Measurements from ENCODE around the gene SGSH.
"Not testable (repeated sequence)": the region's sequence is repeated elsewhere in the genome, so short reads cannot be mapped to it uniquely, and the experiment has no call there.

SGSH gene

GRCh38 chr17:80261159-80261894 lies 41.2 kb upstream of the SGSH start:
- Histone ChIP-seq H3K36me3 (ENCODE audit: control insufficient read depth, insufficient read depth, low read length) (no peaks in the 10 kb centered on the region; the same call in 1 of the 2 replicates), H3K4me3 (replicated peaks; ENCODE audit: low read depth, low read length) (peak overlapping the region; percentile 84), H3K27me3 (replicated peaks; ENCODE audit: control insufficient read depth, insufficient read depth, low read length) (no peaks in the 10 kb centered on the region)
- DNase-seq (ENCODE audit: extremely low read depth, insufficient read length), result peak; percentile 62
- no peak for TF ChIP-seq CTCF (IDR thresholded peaks at IDR 0.05; ENCODE audit: insufficient read depth, low read length, poor library complexity, severe bottlenecking)

GRCh38 chr17:80260791-80261158 lies 40.6 kb upstream of the SGSH start, which contains the start of gene RNF213:
Gene RNF213, plus strand, starts transcription at chr17:80260852. Its CDS starts 2,830 bp downstream, at chr17:80263682.
- no peaks in the 10 kb centered on the region for H3K27me3 ChIP-seq (replicated peaks; ENCODE audit: control insufficient read depth, insufficient read depth, low read length)
- peak within 1 kb of the TSS; percentile 84 for H3K4me3 ChIP-seq (replicated peaks; ENCODE audit: low read depth, low read length)
- no peaks in the 10 kb centered on the region for H3K36me3 ChIP-seq (ENCODE audit: control insufficient read depth, insufficient read depth, low read length)
- no peak for TF ChIP-seq CTCF (IDR thresholded peaks at IDR 0.05; ENCODE audit: insufficient read depth, low read length, poor library complexity, severe bottlenecking)
- DNase-seq (ENCODE audit: extremely low read depth, insufficient read length), result peak; percentile 72

GRCh38 chr17:80260069-80260535 lies 40.0 kb upstream of the SGSH start:
- TF ChIP-seq CTCF (IDR thresholded peaks at IDR 0.05; ENCODE audit: insufficient read depth, low read length, poor library complexity, severe bottlenecking), result no peak
- DNase-seq (ENCODE audit: extremely low read depth, insufficient read length), result peak; percentile 80
- no peaks in the 10 kb centered on the region for H3K36me3 ChIP-seq (ENCODE audit: control insufficient read depth, insufficient read depth, low read length)
- H3K27me3 ChIP-seq (replicated peaks; ENCODE audit: control insufficient read depth, insufficient read depth, low read length), result no peaks in the 10 kb centered on the region
- H3K4me3 ChIP-seq (replicated peaks; ENCODE audit: low read depth, low read length), result peak overlapping the region; percentile 56

- DNase-seq (ENCODE audit: extremely low read depth, insufficient read length), result no peak
- Histone ChIP-seq H3K27me3 (replicated peaks; ENCODE audit: control insufficient read depth, insufficient read depth, low read length) (no peaks in the 10 kb centered on the region), H3K36me3 (ENCODE audit: control insufficient read depth, insufficient read depth, low read length) (no peaks in the 10 kb centered on the region), H3K4me3 (replicated peaks; ENCODE audit: low read depth, low read length) (peak overlapping the region; percentile 56)
- TF ChIP-seq CTCF (IDR thresholded peaks at IDR 0.05; ENCODE audit: insufficient read depth, low read length, poor library complexity, severe bottlenecking), result no peak
Measured at GRCh38 chr17:80259457-80260068, 39.4 kb upstream of the SGSH start.

GRCh38 chr17:80258296-80258695 lies 38.2 kb upstream of the SGSH start:
- not testable (repeated sequence) for H3K27me3 ChIP-seq (replicated peaks; ENCODE audit: control insufficient read depth, insufficient read depth, low read length); H3K4me3 ChIP-seq (replicated peaks; ENCODE audit: low read depth, low read length); H3K36me3 ChIP-seq (ENCODE audit: control insufficient read depth, insufficient read depth, low read length); DNase-seq (ENCODE audit: extremely low read depth, insufficient read length)

- TF ChIP-seq CTCF (IDR thresholded peaks at IDR 0.05; ENCODE audit: insufficient read depth, low read length, poor library complexity, severe bottlenecking), result no peak
- no peak overlapping the region for H3K4me3 ChIP-seq (replicated peaks; ENCODE audit: low read depth, low read length)
- no peaks in the 10 kb centered on the region for H3K36me3 ChIP-seq (ENCODE audit: control insufficient read depth, insufficient read depth, low read length)
- DNase-seq (ENCODE audit: extremely low read depth, insufficient read length), result no peak
- H3K27me3 ChIP-seq (replicated peaks; ENCODE audit: control insufficient read depth, insufficient read depth, low read length), result no peaks in the 10 kb centered on the region
Measured at GRCh38 chr17:80257716-80258213, 37.6 kb upstream of the SGSH start.
